Activated T-helper 17 cell treated with anti-CD3 and anti-CD28 coated beads, Interleukin-2, amount 50 U/mL, for 72 hours (primary cell): ENCODE measurements around the gene HYAL3. TPM values are rescaled to one million over a fixed set of nuclear protein-coding genes. Genes with fewer than 3 reads are reported as not detected.
"Not testable (repeated sequence)": the region's sequence is repeated elsewhere in the genome, so short reads cannot be mapped to it uniquely, and the experiment has no call there.

Experiments used
- ATAC-seq: fragments of 150-1000 bp; cut with Tn5 transposase; replicated peaks from 2 replicates; pipeline ENCODE4 v1.10.0; 2021; ENCODE audit warnings: mild to moderate bottlenecking, moderate library complexity
- H3K27ac Mint-ChIP-seq: one replicate; pipeline ENCODE4 v1.8.0; 2022; ENCODE audit warnings: mixed read lengths
- H3K27me3 Mint-ChIP-seq: one replicate; pipeline ENCODE4 v1.8.0; 2022; ENCODE audit warnings: mixed read lengths
- H3K36me3 Mint-ChIP-seq: one replicate; pipeline ENCODE4 v1.8.0; 2022; ENCODE audit warnings: low read depth, mild to moderate bottlenecking, mixed read lengths
- H3K4me1 Mint-ChIP-seq: one replicate; pipeline ENCODE4 v1.8.0; 2022; ENCODE audit warnings: mixed read lengths
- H3K4me3 Mint-ChIP-seq: one replicate; pipeline ENCODE4 v1.8.0; 2022; ENCODE audit warnings: mild to moderate bottlenecking, mixed read lengths
- H3K9me3 Mint-ChIP-seq: one replicate; pipeline ENCODE4 v1.8.0; 2022; ENCODE audit warnings: mixed read lengths
- total RNA-seq, 2 donors: library from RNA; stranded (reverse); gene quantifications; one replicate each; pipeline ENCODE4 v1.2.3, GENCODE V29; 2022

HYAL3 gene
- total RNA-seq, 2 donors from 2014 or later: 12.2 to 13.0 TPM

DNA sequence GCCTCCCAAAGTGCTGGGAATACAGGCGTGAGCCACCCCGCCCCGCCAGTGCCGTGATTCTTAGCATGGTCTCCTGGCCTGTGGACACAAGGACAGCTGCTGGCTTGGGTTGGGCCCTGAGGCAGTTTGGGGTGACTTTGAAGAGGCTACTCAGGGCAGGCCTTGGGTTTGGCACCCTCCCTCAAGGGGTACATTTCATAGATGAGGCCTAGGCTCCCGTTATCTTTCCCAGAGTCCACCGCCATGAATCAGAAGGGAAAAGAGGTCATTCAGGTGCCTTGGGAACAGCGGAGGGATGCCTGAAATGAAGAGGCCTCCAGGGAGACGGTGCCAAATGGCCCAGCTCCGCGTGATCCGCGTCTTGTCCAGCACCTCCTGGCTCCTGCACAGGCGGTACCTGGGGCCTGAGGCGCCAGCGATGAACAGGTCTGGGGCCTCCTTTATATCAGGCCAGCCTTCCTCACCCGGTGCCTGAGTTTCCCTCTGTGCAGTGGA, 53.9 kb downstream of the HYAL3 start:
- Mint-ChIP-seq H3K9me3 (no peaks in the 10 kb centered on the region), H3K27me3 (no peaks in the 10 kb centered on the region), H3K4me1 (peaks cover 48% of the 10 kb centered on the region), H3K27ac (peak overlapping the region; percentile 99), H3K36me3 (peaks cover 48% of the 10 kb centered on the region), H3K4me3 (peak overlapping the region; percentile 99)
- no peak for ATAC-seq

DNA sequence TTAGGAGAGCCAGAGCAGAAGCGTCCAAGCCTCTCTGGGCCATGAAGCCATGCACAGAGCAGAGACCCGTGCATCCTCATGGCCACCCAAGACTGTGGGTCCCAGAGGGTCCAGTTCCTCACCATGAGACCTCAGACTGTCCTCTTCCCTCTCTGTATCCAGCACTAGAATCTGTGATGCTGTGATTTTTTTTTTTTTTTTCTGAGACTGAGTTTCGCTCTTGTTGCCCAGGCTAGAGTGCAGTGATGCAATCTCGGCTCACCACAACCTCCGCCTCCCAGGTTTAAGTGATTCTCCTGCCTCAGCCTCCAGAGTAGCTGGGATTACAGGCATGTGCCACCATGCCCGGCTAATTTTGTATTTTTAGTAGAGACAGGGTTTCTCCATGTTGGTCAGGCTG, 54.4 kb downstream of the HYAL3 start:
- H3K27me3 Mint-ChIP-seq, ATAC-seq, H3K9me3 Mint-ChIP-seq: not testable (repeated sequence)
- Mint-ChIP-seq H3K4me1 (peaks cover 48% of the 10 kb centered on the region), H3K27ac (peak overlapping the region; percentile 99), H3K4me3 (peak overlapping the region; percentile 99), H3K36me3 (peaks cover 49% of the 10 kb centered on the region)

DNA sequence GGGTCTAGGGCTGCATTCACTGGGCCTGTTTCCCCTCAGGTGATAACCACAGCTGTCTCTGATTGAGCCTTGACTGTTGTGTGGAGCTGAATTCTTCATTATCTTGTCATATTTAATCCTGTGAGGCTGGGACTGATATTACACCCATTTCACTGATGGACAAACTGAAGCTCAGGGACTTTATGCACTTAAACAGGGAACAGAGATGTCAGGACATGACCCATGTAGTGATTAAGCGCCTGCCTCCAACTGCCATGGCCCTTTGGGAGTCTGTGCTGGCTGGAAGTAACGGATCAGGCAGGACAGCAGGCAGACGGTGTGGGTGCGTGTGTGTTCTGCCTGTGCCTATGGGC, 55.7 kb downstream of the HYAL3 start:
- no peaks in the 10 kb centered on the region for H3K27me3 Mint-ChIP-seq
- H3K36me3 Mint-ChIP-seq: peaks cover 59% of the 10 kb centered on the region
- peak overlapping the region; percentile 99 for H3K4me3 Mint-ChIP-seq
- peak overlapping the region; percentile 99 for H3K27ac Mint-ChIP-seq
- H3K9me3 Mint-ChIP-seq: no peaks in the 10 kb centered on the region
- ATAC-seq: no peak
- H3K4me1 Mint-ChIP-seq: peaks cover 52% of the 10 kb centered on the region

DNA sequence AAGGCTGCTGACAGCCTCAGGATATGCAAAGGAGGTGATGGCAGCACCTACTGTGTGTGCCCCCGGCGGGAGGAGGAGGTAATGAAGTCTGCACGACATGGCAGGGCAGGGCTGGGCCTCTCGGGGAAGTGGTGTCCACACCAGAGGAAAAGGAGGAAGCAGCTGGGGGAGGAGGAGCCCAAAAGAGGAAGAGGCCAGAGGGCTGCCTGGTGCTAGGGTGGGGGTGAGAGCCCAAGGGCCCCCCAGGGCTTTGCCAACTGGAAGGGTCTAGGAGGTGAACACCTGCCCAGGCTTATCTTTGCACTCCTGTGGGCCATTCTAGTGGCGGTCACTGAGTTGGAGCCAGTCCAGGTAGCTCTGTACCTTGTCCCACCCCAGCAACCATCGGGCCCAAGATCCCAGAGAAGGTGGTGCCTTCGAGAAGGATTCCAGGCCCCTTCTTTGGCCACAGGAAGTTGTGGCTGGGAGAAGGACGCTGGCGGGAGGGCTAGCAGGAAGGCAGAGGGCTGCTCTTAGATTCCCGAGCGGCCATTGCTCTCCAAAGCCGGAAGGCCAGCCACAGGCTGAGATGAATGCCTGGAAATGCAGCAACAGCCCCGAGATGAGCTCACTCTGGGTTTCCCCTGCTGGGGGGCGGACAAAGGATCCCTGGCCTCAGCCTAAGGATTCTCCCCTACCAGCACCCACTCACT, 56.2 kb downstream of the HYAL3 start:
- Mint-ChIP-seq H3K4me1 (peaks cover 48% of the 10 kb centered on the region), H3K27me3 (no peaks in the 10 kb centered on the region), H3K4me3 (peak overlapping the region; percentile 99), H3K27ac (peak overlapping the region; percentile 99), H3K36me3 (peaks cover 61% of the 10 kb centered on the region), H3K9me3 (no peaks in the 10 kb centered on the region)
- peak; percentile 29 for ATAC-seq

Other genes with a start within 250 kb of the HYAL3 start
- gene RBM5, start 210.5 kb downstream of the HYAL3 start, total RNA-seq: 100 to 1,000 TPM; 146 to 167 TPM
- gene SEMA3F, start 144.1 kb downstream of the HYAL3 start, total RNA-seq: 1 to 10 TPM in 1 of 2 donors, not detected in 1; 1.5 TPM
- not detected for gene GNAT1, start 107.8 kb downstream of the HYAL3 start, total RNA-seq
- under 1 TPM in 1 of 2 donors, not detected in 1; 0.71 TPM for gene SLC38A3, start 94.1 kb downstream of the HYAL3 start, total RNA-seq
- gene GNAI2, start 63.2 kb downstream of the HYAL3 start, total RNA-seq: 100 to 1,000 TPM; 283 to 392 TPM
- gene SEMA3B, start 30.3 kb downstream of the HYAL3 start, total RNA-seq: 1 to 10 TPM; 1.2 to 2.3 TPM
- under 1 TPM in 1 of 2 donors, not detected in 1; 0.34 TPM for gene LSMEM2, start 20.3 kb downstream of the HYAL3 start, total RNA-seq
- gene IFRD2, start 7.0 kb downstream of the HYAL3 start, total RNA-seq: 100 to 1,000 TPM in 1 of 2 donors, 10 to 100 TPM in 1; 59.2 to 139 TPM
- 10 to 100 TPM; 24.4 to 37.8 TPM for gene NAA80, start within 50 bp of the HYAL3 start, total RNA-seq
- gene HYAL1, start 4.2 kb upstream of the HYAL3 start, total RNA-seq: under 1 TPM in 1 of 2 donors, not detected in 1; 0.29 TPM
- 1 to 10 TPM; 5.1 to 8.5 TPM for gene HYAL2, start 23.3 kb upstream of the HYAL3 start, total RNA-seq
- gene TUSC2, start 28.8 kb upstream of the HYAL3 start, total RNA-seq: 10 to 100 TPM; 13.9 to 19.3 TPM
- 100 to 1,000 TPM in 1 of 2 donors, 10 to 100 TPM in 1; 85.8 to 139 TPM for gene RASSF1, start 41.4 kb upstream of the HYAL3 start, total RNA-seq
- 10 to 100 TPM in 1 of 2 donors, 1 to 10 TPM in 1; 3.9 to 10.9 TPM for gene ZMYND10, start 46.3 kb upstream of the HYAL3 start, total RNA-seq
- gene NPRL2, start 51.4 kb upstream of the HYAL3 start, total RNA-seq: 10 to 100 TPM; 50.2 to 96.5 TPM
- 10 to 100 TPM; 35.6 to 40.8 TPM for gene CYB561D2, start 51.5 kb upstream of the HYAL3 start, total RNA-seq
- gene TMEM115, start 60.1 kb upstream of the HYAL3 start, total RNA-seq: 10 to 100 TPM; 14.3 to 21.9 TPM
- 1 to 10 TPM in 1 of 2 donors, under 1 TPM in 1; 0.50 to 5.0 TPM for gene CACNA2D2, start 204.2 kb upstream of the HYAL3 start, total RNA-seq